Astrocyte (in vitro differentiated cells and primary cell): Measurements from ENCODE around the gene YPEL3.

Experiments
- EZH2 ChIP-seq: IDR thresholded peaks from 2 replicates; pipeline ENCODE4 v1.6.1; 2012; ENCODE audit warnings: mild to moderate bottlenecking, low read length, inconsistent platforms; ENCODE audit not compliant: insufficient read depth
- TF ChIP-seq, protein P1 (sequence below): IDR thresholded peaks from 2 replicates; pipeline ENCODE4 v1.5.1; 2011; ENCODE audit warnings: low read depth, mild to moderate bottlenecking, inconsistent platforms, low read length, moderate library complexity; ENCODE audit not compliant: insufficient read depth

GRCh38 chr16:30082545-30083090 lies 13.4 kb downstream of the YPEL3 start:
- TF ChIP-seq, protein P1, sequence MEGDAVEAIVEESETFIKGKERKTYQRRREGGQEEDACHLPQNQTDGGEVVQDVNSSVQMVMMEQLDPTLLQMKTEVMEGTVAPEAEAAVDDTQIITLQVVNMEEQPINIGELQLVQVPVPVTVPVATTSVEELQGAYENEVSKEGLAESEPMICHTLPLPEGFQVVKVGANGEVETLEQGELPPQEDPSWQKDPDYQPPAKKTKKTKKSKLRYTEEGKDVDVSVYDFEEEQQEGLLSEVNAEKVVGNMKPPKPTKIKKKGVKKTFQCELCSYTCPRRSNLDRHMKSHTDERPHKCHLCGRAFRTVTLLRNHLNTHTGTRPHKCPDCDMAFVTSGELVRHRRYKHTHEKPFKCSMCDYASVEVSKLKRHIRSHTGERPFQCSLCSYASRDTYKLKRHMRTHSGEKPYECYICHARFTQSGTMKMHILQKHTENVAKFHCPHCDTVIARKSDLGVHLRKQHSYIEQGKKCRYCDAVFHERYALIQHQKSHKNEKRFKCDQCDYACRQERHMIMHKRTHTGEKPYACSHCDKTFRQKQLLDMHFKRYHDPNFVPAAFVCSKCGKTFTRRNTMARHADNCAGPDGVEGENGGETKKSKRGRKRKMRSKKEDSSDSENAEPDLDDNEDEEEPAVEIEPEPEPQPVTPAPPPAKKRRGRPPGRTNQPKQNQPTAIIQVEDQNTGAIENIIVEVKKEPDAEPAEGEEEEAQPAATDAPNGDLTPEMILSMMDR, result no peak
- no peak for TF ChIP-seq EZH2
